Fibroblast of lung (primary cell): Measurements from ENCODE around the gene TTF2. TPM values are rescaled to one million over a fixed set of nuclear protein-coding genes. Genes with fewer than 3 reads are reported as not detected.

ENCODE experiments used
- DNase-seq, 2 donors: peaks; one replicate each; pipeline versions ENCODE4 v3.0.0 to v3.0.0-alpha.2; 2010; ENCODE audit warnings: low read depth in 2 of 2
- H2AFZ ChIP-seq: 2 replicates; pipeline ENCODE4 v1.5.1; 2012; ENCODE audit warnings: low read length, control low read depth, inconsistent platforms
- H3K27ac ChIP-seq: 2 replicates; pipeline ENCODE4 v1.5.1; 2011; ENCODE audit warnings: low read length, control low read depth; ENCODE audit not compliant: insufficient read depth
- H3K27me3 ChIP-seq: 2 replicates; pipeline ENCODE4 v1.5.1; 2011; ENCODE audit warnings: mild to moderate bottlenecking, low read length; ENCODE audit not compliant: control insufficient read depth, insufficient read depth
- H3K36me3 ChIP-seq: 2 replicates; pipeline ENCODE4 v1.5.1; 2011; ENCODE audit warnings: low read length; ENCODE audit not compliant: control insufficient read depth, insufficient read depth
- H3K4me1 ChIP-seq: 2 replicates; pipeline ENCODE4 v1.5.1; 2011; ENCODE audit warnings: low read length; ENCODE audit not compliant: control insufficient read depth, insufficient read depth; ENCODE audit errors: extremely low read depth
- H3K4me2 ChIP-seq: 2 replicates; pipeline ENCODE4 v1.5.1; 2011; ENCODE audit warnings: low read length, control low read depth; ENCODE audit not compliant: insufficient read depth; ENCODE audit errors: extremely low read depth
- H3K4me3 ChIP-seq, 4 experiments: fragments of 200-600 bp in 1 of 4; sonication (generic) in 1 of 4; replicated peaks in 1 of 4; 2 replicates each; pipeline ENCODE4 v1.5.1; 2011 to 2016; ENCODE audit warnings: low read length in 4 of 4, low read depth in 3 of 4, mild to moderate bottlenecking in 3 of 4, control low read depth in 2 of 4, inconsistent platforms in 1 of 4, mixed read lengths in 1 of 4; ENCODE audit not compliant: insufficient read depth in 1 of 4; ENCODE audit errors: control extremely low read depth in 1 of 4
- H3K79me2 ChIP-seq: 2 replicates; pipeline ENCODE4 v1.5.1; 2012; ENCODE audit warnings: mild to moderate bottlenecking, low read length, inconsistent platforms; ENCODE audit not compliant: control insufficient read depth, insufficient read depth
- H3K9ac ChIP-seq: 2 replicates; pipeline ENCODE4 v1.5.1; 2011; ENCODE audit warnings: mild to moderate bottlenecking, low read length, control low read depth; ENCODE audit not compliant: insufficient read depth
- H3K9me3 ChIP-seq: 2 replicates; pipeline ENCODE4 v1.5.1; 2012; ENCODE audit warnings: low read depth, low read length; ENCODE audit not compliant: control insufficient read depth, insufficient read depth
- H4K20me1 ChIP-seq: 2 replicates; pipeline ENCODE4 v1.5.1; 2011; ENCODE audit warnings: low read length; ENCODE audit not compliant: control insufficient read depth, insufficient read depth; ENCODE audit errors: extremely low read depth
- CTCF ChIP-seq, 2 donors: IDR thresholded peaks in 1 of 2; conservative IDR thresholded peaks in 1 of 2; 1 replicate in 1 of 2; 2 replicates in 1 of 2; pipeline ENCODE4 v1.5.1; 2011 to 2012; ENCODE audit warnings: low read length in 2 of 2, control low read depth in 1 of 2, inconsistent platforms in 1 of 2, low read depth in 1 of 2, mild to moderate bottlenecking in 1 of 2
- EZH2 ChIP-seq: IDR thresholded peaks from 2 replicates; pipeline ENCODE4 v1.5.1; 2012; ENCODE audit warnings: low read length, control low read depth, mild to moderate bottlenecking; ENCODE audit errors: missing control alignments
- polyA plus RNA-seq, 2 donors: library from polyadenylated mRNA; depleted of rRNA in 1 of 2; stranded (reverse) in 1 of 2; unstranded in 1 of 2; fragments of >200 nt; gene quantifications; 2 replicates each; pipeline ENCODE4 v1.2.1, GENCODE V29; 2011 to 2012; ENCODE audit warnings: missing spikeins in 1 of 2
- total RNA-seq: library from RNA; depleted of rRNA; stranded (reverse); fragments of >200 nt; gene quantifications from 2 replicates; pipeline ENCODE4 v1.2.1, GENCODE V29; 2014

The TTF2 gene
- total and polyA plus RNA-seq, 2 donors (not counting 1 experiment from before 2014, with no cell fraction given), result 10.0 to 13.2 TPM

GRCh38 chr1:117061986-117062415 lies 1.9 kb downstream of the TTF2 start:
- H3K4me1 ChIP-seq, result peaks cover 4% of the 10 kb centered on the region
- peak; percentile 45 to 89 for DNase-seq
- H4K20me1 ChIP-seq, result no peaks in the 10 kb centered on the region
- H3K4me2 ChIP-seq, result no peak overlapping the region
- H3K79me2 ChIP-seq, result no peaks in the 10 kb centered on the region
- no peaks in the 10 kb centered on the region for H3K27me3 ChIP-seq
- H3K27ac ChIP-seq, result no peak overlapping the region
- no peak overlapping the region for H3K4me3 ChIP-seq
- H3K36me3 ChIP-seq, result no peaks in the 10 kb centered on the region
- TF ChIP-seq EZH2 (no peak), CTCF (conservative IDR thresholded peaks at IDR 0.05 in 1 of 2, IDR thresholded peaks at IDR 0.05 in 1 of 2; ENCODE audit: low read depth in 1 of 2, low read length in 2 of 2) (no peak)
- no peaks in the 10 kb centered on the region for H3K9me3 ChIP-seq
- no peak overlapping the region for H3K9ac ChIP-seq
- H2AFZ ChIP-seq, result no peak overlapping the region

- H3K9me3 ChIP-seq, result no peaks in the 10 kb centered on the region
Measured at GRCh38 chr1:117066367-117066766, 6.2 kb downstream of the TTF2 start.

GRCh38 chr1:117067533-117068370 lies 7.6 kb downstream of the TTF2 start:
- TF ChIP-seq CTCF (conservative IDR thresholded peaks at IDR 0.05 in 1 of 2, IDR thresholded peaks at IDR 0.05 in 1 of 2; ENCODE audit: low read depth in 1 of 2, low read length in 2 of 2), result peak; percentile 84 to 91
- TF ChIP-seq EZH2, result no peak
- H3K36me3 ChIP-seq, result no peaks in the 10 kb centered on the region
- H3K4me2 ChIP-seq, result no peak overlapping the region
- no peaks in the 10 kb centered on the region for H3K27me3 ChIP-seq
- no peaks in the 10 kb centered on the region for H3K79me2 ChIP-seq
- H3K9ac ChIP-seq, result no peak overlapping the region
- no peak overlapping the region for H2AFZ ChIP-seq
- H3K4me3 ChIP-seq, result no peak overlapping the region
- H3K27ac ChIP-seq, result no peak overlapping the region
- no peaks in the 10 kb centered on the region for H3K9me3 ChIP-seq
- peak; percentile 45 to 73 for DNase-seq
- H3K4me1 ChIP-seq, result no peaks in the 10 kb centered on the region
- H4K20me1 ChIP-seq, result no peaks in the 10 kb centered on the region

More at GRCh38 chr1:117066367-117066766, 6.2 kb downstream of the TTF2 start:
- Histone ChIP-seq H3K4me1 (no peaks in the 10 kb centered on the region), H3K9ac (no peak overlapping the region), H3K4me2 (no peak overlapping the region), H3K4me3 (no peak overlapping the region), H2AFZ (no peak overlapping the region), H3K36me3 (no peaks in the 10 kb centered on the region), H3K27me3 (no peaks in the 10 kb centered on the region), H3K27ac (no peak overlapping the region), H4K20me1 (no peaks in the 10 kb centered on the region), H3K79me2 (no peaks in the 10 kb centered on the region)
- DNase-seq, result no peak
- TF ChIP-seq EZH2 (no peak), CTCF (conservative IDR thresholded peaks at IDR 0.05 in 1 of 2, IDR thresholded peaks at IDR 0.05 in 1 of 2; ENCODE audit: low read depth in 1 of 2, low read length in 2 of 2) (no peak)
